Activated effector memory CD4-positive, alpha-beta T cell treated with anti-CD3 and anti-CD28 coated beads, Interleukin-2, amount 50 U/mL, for 16 hours (primary cell): Measurements from ENCODE around the gene TMEM200B.
"Not testable (repeated sequence)": the region's sequence is repeated elsewhere in the genome, so short reads cannot be mapped to it uniquely, and the experiment has no call there.

Source experiments
- DNase-seq: peaks from one replicate; pipeline ENCODE4 v3.0.0-alpha.2; 2020

The TMEM200B gene

DNA sequence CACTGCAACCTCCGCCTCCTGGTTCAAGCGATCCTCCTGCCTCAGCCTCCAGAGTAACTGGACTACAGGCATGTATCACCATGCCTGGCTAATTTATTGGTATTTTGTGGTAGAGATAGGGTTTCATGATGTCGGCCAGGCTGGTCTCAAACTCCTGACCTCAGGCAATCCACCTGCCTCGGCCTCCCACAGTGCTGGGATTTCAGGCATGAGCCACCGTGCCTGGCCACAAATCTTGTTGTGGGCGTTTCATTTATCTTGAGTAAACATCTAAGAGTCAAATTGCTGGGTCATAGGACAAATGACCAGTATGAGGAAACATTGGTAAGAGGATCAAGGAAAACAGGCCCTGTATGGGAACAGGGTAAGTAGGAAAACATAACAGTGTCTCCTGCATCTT is 17.9 kb downstream of the TMEM200B start:
- no peak for DNase-seq

DNA sequence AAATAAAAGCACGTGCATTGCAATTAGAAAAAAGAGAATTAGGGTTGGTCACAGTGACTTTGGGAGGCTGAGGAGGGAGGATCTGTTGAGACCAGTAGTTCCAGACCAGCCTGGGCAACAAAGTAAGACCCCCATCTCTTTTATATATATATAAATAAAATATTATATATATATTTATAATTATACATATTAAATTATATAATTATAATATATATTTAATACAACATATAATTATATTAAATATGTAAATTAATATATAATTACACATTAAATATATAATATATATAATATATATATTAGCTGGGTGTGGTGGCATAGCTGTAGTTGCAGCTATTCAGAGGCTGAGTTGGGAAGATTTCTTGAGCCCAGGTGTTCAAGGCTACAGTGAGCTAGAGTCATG is 23.2 kb downstream of the TMEM200B start:
- DNase-seq, result no peak

GRCh38 chr1:29099286-29099685 is 24.4 kb downstream of the TMEM200B start:
- DNase-seq, result no peak

DNA sequence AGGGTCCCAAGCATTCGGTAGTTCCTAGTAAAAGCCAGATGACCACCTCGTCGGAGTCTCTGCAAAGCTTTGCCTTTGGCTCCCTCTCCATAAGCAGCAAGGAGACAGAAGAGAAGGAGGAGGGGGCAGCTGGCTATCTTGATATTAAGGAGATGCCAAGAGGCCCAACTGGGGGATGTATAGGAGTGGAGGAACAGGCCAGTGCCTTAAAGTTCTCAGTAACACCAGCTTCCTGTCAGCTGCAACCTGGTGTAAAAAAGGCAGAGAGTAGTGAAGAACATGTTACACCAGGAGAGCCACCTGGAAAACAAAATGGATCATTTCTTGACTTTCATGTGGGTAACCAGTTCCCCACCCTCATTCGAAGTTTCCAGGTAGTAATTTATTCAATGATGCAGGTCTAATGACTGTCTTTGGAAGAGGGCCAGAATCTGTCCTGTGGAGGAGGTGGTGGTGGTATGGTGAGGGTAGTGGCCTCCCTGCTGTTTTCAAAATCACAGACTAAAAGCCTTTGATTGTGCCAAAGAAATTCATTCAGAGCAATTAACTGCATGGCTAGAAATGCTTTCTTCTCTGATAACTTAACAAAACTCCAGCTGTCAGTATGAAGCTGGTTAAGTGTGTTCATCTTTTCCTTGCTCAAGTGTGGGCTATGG is 27.3 kb downstream of the TMEM200B start:
- no peak for DNase-seq

- DNase-seq, result no peak
Measured at GRCh38 chr1:29094954-29095353, 28.7 kb downstream of the TMEM200B start.

- DNase-seq, result no peak
Measured at GRCh38 chr1:29094433-29094832, 29.3 kb downstream of the TMEM200B start.

DNA sequence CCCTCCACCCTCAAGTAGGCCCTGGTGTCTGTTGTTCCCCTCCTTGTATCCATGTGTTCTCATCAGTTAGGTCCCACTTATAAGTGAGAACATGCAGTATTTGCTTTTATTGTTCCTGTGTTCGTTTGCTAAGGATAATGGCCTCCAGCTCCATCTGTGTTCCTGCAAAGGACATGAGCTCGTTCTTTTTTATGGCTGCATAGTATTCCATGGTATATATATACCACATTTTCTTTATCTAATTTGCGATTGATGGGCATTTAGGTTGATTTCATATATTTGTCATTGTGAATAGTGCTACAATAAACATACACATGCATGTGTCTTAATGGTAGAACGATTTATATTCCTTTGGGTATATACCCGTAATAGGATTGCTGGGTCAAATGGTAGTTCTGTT is 31.0 kb downstream of the TMEM200B start:
- DNase-seq, result not testable (repeated sequence)

GRCh38 chr1:29090937-29091618 is 32.6 kb downstream of the TMEM200B start:
- no peak for DNase-seq

GRCh38 chr1:29084196-29084521 is 39.5 kb downstream of the TMEM200B start:
- DNase-seq, result no peak

DNA sequence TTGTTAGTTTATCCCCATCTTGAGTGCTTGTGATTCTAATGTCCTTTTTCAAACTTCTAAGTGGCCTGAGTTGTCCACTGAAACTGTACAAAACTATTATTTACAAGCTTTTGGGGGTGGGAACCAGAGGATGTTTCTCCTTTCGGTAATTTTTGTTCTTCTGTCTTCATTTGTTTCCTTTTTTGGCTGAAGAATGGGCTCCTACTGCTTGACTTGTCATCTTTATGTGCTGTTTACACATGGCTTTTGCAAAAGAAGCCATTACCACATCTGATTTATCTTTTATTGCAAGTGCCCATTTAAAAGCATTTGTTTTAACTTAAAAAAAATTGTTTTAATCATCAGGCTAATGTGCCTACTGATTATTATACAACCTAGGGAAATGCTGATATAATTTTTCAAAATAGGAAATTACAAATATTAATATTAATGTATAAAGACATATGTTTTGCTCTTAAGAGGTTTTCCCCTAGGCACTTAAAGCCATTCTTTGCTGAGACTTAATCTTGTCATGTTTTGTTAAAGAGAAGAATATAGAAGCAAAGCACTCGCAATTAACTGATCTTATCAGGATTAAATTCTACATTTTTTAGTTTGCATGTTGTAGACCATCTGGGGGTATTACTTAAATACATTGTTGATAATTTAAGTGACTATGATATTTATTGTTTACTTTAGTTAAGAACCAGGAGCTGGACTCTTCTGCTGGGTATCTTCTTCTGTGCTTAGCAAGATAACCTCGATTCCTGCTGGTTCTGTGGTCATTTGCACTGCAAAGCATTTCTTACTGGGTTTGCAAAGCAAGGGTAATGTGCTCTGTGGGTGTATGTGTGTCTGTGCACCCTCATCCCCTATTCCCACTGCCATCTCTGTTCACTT is 40.1 kb downstream of the TMEM200B start:
- DNase-seq, result no peak

GRCh38 chr1:29082519-29082918 is 41.2 kb downstream of the TMEM200B start:
- DNase-seq, result no peak

GRCh38 chr1:29081201-29081600 is 42.5 kb downstream of the TMEM200B start:
- DNase-seq, result no peak

DNA sequence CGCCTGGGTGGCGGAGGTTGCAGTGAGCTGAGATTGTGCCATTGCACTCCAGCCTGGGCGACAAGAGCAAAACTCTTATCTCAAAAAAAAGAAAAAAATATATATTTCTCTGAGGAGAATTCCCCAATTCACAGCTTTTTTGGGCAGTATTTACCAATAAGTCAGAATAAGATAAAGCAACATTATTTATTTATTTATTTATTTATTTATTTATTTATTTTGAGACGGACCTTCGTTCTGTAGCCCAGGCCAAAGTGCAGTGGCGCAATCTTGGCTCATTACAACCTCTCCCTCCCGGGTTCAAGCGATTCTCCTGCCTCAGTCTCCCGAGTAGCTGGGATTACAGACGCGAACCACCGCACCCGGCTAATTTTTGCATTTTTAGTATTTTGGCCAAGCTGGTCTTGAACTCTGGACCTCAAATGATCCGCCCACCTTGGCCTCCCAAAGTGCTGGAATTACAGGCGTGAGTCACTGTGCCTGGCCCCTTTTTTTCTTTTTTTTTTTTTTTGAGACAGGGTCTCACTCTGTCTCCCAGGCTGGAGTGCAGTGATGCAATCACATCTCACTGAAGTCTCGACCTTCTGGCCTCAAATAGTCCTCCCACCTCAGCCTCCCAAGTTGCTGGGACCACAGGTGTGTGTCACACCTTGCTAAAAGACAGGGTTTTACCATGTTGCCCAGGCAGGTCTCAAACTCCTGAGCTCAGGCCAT is 43.6 kb downstream of the TMEM200B start:
- not testable (repeated sequence) for DNase-seq

DNA sequence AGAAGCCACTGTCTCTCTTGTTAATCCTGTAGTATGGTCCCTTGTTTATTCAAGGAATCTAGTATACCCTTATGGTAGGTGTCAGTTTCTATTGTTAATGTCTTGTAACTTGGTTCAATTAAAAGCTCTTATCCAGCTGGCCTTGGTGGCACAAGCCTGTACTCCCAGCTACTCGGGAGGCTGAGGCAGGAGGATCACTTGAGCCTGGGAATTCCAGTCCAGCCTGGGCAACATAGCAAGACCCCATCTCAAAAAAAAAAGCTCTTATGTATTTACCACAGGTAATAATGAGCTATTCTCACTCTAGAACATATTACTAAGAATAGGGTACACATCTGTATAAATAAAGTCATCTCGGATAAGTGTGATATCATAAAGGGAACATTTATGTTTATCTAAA is 46.5 kb downstream of the TMEM200B start:
- DNase-seq, result no peak
